RWPE2 (cell line): Measurements from ENCODE around the gene CXCL5.

ENCODE experiments used
- ATAC-seq: fragments of 200-7000 bp; cut with Tn5 transposase; 3 replicates; pipeline ENCODE4 v1.9.1; 2021; ENCODE audit warnings: low read depth
- DNase-seq: peaks from one replicate; pipeline ENCODE4 v3.0.0-alpha.2; 2020; ENCODE audit warnings: low spot score
- H3K27ac ChIP-seq: fragments of 450-650 bp; 2 replicates; pipeline ENCODE4 v1.5.1; 2017; ENCODE audit warnings: mild to moderate bottlenecking; ENCODE audit not compliant: poor library complexity, severe bottlenecking
- H3K27me3 ChIP-seq: fragments of 250-450 bp; sonication (Bioruptor Pico); 2 replicates; pipeline ENCODE4 v1.5.1; 2021; ENCODE audit warnings: mild to moderate bottlenecking, moderate library complexity; ENCODE audit not compliant: insufficient read depth, poor library complexity, severe bottlenecking
- H3K36me3 ChIP-seq: fragments of 250-450 bp; sonication (Bioruptor Pico); 2 replicates; pipeline ENCODE4 v1.5.1; 2020; ENCODE audit warnings: low read depth, mild to moderate bottlenecking, moderate library complexity
- H3K4me1 ChIP-seq: fragments of 250-450 bp; sonication (Bioruptor Pico); 2 replicates; pipeline ENCODE4 v1.5.1; 2021; ENCODE audit warnings: mild to moderate bottlenecking, moderate library complexity; ENCODE audit not compliant: insufficient read depth, poor library complexity, severe bottlenecking
- H3K4me3 ChIP-seq: fragments of 250-450 bp; sonication (Bioruptor Pico); 2 replicates; pipeline ENCODE4 v1.5.1; 2021; ENCODE audit warnings: mild to moderate bottlenecking, moderate library complexity; ENCODE audit not compliant: severe bottlenecking
- H3K9me3 ChIP-seq: fragments of 250-450 bp; sonication (Bioruptor Pico); 2 replicates; pipeline ENCODE4 v1.5.1; 2021; ENCODE audit warnings: mild to moderate bottlenecking, moderate library complexity; ENCODE audit not compliant: severe bottlenecking
- CTCF ChIP-seq: fragments of 450-650 bp; IDR thresholded peaks from one replicate; pipeline ENCODE4 v1.5.1; 2017; ENCODE audit warnings: mild to moderate bottlenecking, moderate library complexity; ENCODE audit not compliant: poor library complexity, severe bottlenecking

CXCL5 gene

GRCh38 chr4:73998040-73999011 is at the start of gene CXCL5:
TSS of gene CXCL5 (minus strand) at chr4:73998677. CDS start at chr4:73998581, 96 bp downstream.
- ATAC-seq (no peak), DNase-seq (no peak)
- no peak for TF ChIP-seq CTCF
- Histone ChIP-seq H3K27ac (no peak within 1 kb of the TSS), H3K27me3 (no peaks in the 10 kb centered on the region), H3K9me3 (no peaks in the 10 kb centered on the region), H3K4me3 (no peak within 1 kb of the TSS), H3K4me1 (no peaks in the 10 kb centered on the region), H3K36me3 (no peaks in the 10 kb centered on the region)

GRCh38 chr4:74047152-74047551 is 48.7 kb upstream of the CXCL5 start:
- H3K27ac ChIP-seq = no peak overlapping the region
- no peak for DNase-seq
- H3K9me3 ChIP-seq = peaks cover 7% of the 10 kb centered on the region
- TF ChIP-seq CTCF = no peak
- no peaks in the 10 kb centered on the region for H3K36me3 ChIP-seq
- no peaks in the 10 kb centered on the region for H3K27me3 ChIP-seq
- H3K4me1 ChIP-seq = peaks cover 19% of the 10 kb centered on the region
- H3K4me3 ChIP-seq = no peak overlapping the region
- ATAC-seq = no peak

DNA sequence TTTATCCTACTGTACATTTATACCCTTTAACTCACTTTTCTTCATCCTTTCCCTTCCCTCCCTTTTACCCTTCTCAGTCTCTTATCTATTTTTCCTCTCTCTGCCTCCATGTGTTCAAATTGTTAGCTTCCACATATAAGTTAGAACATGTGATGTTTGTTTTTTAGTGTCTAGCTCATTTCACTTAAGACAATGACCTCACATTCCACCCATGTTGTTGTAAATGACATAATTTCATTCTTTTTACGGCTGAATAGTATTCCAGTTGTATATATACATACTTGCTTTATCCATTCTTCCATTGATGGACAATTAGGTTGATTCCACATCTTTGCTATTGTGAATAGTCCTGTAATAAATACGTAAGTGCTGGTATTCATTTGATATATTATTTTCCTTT is 47.3 kb upstream of the CXCL5 start:
- DNase-seq (no peak), ATAC-seq (no peak)
- Histone ChIP-seq H3K4me3 (no peak overlapping the region), H3K4me1 (peaks cover 19% of the 10 kb centered on the region), H3K27me3 (no peaks in the 10 kb centered on the region), H3K36me3 (no peaks in the 10 kb centered on the region), H3K27ac (peak overlapping the region; percentile 43), H3K9me3 (peaks cover 7% of the 10 kb centered on the region)
- no peak for TF ChIP-seq CTCF

DNA sequence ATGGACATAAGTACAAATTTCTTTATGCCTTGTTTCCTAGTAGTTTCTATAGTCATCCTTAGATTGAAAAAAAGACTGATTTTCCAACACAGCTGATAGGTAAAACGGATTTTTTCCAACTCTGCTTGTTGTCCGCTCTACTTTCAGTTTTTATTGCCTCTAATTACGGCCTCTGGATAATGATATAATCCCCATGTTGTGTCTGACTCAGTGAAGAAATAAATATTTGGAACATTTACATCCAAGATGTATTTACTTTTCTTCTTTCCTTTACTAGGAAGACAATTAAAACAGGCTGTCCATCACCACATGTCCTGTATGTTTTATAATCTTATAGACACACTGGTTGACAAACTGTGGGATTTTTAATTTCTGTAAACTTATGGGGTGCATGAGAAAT is 46.8 kb upstream of the CXCL5 start:
- ATAC-seq = no peak
- Histone ChIP-seq H3K9me3 (peaks cover 7% of the 10 kb centered on the region), H3K4me3 (no peak overlapping the region), H3K36me3 (no peaks in the 10 kb centered on the region), H3K27me3 (no peaks in the 10 kb centered on the region), H3K4me1 (peaks cover 19% of the 10 kb centered on the region), H3K27ac (peak overlapping the region; percentile 43)
- no peak for TF ChIP-seq CTCF
- DNase-seq = no peak

DNA sequence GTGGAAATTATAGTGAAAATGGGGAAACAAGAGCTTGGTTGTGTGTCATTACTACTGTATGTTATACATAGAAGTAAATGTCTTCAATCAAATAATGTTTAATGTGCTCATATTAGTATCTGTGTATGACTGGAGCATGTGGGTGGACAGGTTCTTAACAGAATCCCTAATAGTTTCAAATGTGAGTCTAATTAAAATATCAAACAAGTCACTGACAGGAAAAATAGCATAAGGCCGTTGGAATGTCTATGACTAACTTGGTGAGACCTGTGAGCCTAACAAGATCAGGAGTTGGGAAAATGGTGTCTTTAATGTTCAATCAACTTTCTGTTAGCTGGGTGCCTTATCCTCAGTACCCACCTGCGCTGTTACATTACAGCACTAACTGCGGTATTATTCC is 46.2 kb upstream of the CXCL5 start:
- ATAC-seq (peak; percentile 88), DNase-seq (no peak)
- peaks cover 7% of the 10 kb centered on the region for H3K9me3 ChIP-seq
- no peaks in the 10 kb centered on the region for H3K36me3 ChIP-seq
- H3K27me3 ChIP-seq = no peaks in the 10 kb centered on the region
- H3K27ac ChIP-seq = peak overlapping the region; percentile 43
- no peak for TF ChIP-seq CTCF
- no peak overlapping the region for H3K4me3 ChIP-seq
- H3K4me1 ChIP-seq = peaks cover 19% of the 10 kb centered on the region
